ENCODE results near the gene CTU2.
A peak's percentile ranks its signal among the peaks of the same experiment; 100 is the strongest.

Gene CTU2

DNA sequence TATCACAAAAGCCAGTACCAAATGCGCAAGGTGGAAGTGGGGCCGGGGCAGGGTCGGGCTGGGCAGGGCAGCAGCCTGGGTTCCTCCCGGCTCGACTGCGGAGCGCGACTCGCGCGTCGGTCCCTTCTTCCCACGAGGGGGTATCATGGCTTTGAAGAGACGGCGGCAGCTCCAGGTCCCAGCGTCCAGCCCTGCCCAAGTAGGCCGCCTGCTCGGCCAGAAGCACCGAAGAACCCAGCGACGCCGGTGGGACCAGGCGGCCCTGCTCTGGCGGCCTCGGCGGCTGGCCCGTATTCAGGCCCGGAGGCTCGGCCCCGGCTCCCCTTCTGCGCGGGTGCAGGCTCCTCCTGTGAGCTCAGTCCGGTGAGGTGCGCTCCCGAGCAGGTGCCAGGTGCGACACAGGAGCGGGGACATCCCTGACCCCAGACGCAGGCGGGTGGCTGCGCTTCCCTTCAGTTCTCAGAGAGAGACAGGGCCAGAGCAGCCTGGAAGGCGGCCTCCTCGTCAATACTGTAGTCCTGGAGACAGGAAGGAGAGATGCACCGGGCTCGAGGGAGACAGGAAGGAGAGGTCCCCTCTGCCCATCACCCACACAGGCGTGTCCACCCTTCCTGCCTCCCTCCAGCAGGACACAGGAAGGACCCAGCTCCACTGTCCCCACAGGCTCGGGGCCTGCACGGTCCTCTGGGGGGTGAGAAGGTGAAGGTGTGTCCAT is 9.0 kb upstream of the CTU2 start:
- DNase-seq (ENCODE audit: low read depth): no peak

DNA sequence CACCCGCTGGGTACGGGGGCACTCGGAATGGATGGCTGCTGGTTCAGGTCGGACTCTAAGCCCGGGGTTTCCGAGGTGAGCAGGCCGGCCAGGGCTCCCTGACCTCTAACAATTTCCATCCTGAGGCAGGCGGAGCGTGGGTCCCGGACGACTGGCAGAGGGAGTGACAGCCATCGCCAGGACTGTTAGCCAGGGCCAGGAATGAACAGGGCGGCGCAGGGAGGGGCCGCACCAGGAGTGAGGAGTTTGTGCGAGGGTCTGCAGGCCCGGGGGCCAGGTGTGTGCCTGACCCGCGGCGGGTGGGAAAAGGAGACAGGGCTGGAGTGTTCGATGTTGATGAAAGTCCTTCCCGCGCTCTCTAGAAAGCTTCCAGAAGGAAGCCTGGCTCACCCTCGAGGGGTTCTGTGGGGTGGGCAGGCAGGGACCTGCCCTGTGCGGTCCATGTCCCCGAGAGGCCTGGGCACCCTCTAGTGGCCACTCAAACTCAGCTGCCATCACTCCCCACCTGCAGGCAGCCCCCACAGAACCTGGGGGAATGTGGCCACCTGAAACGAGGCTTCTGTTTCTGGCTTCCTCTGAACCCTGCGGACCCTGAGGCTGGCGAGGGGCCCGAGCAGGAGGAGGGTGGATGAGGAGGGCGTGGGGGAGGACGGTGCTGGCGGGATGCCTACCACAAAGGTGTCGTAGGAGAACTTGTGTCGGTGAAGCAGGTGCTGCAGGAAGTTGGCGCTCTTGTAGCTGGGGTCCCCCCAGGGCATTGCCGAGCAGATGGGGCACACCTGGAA is 8.3 kb upstream of the CTU2 start:
- DNase-seq (ENCODE audit: low read depth): no peak

DNA sequence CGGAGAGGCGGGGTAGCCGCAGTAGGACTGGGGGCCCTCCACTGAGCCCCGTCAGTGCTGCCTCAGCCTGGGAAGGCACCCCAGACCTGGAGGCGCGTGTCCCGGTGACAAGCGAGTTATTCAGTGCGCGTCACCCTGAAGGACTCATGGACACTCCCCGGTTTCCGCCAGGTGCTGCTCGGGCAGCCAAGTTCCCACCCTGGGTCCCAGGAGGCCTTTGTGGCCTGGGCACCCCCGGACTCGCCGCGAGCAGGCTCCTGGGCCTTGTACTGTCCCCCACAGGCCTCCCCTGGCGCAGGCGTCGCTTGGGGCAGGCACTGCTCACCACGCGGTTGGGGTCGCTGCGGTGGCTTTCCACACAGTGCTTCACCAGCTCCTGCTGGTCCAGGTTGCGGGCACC is 7.7 kb upstream of the CTU2 start:
- DNase-seq (ENCODE audit: low read depth): no peak

DNA sequence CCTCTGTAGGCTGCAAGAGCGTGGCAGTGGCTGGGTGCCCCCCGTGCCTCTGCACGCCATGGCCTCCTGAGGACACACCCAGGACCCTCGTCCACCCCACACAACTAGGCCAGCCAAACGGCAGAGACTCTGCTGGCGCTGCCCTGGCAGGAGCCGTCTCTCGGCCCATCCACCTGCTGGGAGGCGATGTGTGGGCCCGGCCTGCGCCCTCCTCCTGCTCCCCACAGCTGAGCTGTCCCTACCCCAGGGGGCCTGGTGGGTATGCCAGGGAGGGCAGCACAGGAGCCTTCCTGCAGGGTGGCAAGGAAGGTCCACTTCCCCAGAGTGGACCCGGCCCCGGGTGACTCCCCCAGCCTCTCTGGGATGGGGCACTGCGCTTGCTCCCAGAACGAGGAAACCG is 7.1 kb upstream of the CTU2 start:
- DNase-seq (ENCODE audit: low read depth): no peak

DNA sequence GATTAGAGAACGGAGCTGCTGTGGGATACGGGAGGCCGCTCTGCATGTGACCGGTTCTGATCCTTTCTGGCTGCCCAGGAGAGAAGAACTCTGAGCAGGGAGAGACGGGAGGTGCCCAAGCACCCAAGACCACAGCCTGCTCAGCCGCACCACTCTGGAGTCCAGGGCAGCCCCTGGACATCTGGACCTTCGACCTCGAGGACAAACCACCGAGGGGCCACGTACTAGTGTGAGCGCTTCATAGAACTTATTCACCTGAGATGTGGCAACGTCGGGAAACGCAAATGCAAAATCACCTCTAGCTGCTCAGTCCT is 6.0 kb upstream of the CTU2 start:
- DNase-seq (ENCODE audit: low read depth): no peak

DNA sequence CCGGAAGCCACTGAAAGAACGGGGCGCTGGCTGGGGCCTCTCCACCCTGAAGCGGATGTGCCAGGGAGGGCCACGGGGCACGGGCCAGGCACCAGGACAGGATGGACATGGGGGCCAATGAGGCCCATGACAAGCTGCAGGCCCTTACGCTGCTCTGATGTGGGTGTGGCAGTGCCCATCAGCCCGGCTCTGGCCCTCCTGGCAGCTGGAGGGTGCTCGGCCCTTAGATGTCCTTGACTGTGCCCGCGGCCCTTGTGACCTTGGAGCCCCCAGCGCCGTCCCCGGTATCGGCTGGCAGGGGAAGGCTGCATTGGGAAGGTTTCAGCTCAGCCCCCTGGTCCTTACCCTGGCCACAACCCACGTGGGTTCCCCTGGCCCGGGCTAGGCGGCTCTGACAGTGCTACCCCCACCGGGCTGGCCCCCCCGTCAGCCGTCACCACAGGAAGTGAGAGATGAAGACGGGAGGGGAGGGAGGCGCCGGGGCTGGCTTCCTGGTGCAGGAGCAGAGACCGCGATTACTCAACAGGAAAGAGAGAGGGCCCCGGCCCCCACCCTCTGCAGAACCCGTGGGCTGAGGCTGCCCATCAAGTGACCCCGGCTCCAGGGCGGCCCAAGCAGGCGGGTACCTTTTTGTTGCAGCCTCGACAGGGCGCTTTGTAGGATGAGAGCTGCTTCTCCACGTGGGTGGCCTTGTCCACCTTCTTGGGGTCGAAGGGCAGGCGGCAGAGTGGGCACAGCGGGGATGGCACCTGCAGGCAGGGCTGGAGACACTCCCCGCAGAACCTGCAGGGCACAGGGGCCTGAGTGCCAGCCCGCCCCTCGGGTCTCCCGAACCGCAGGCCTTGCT is 5.4 kb upstream of the CTU2 start:
- peak; percentile 74 for DNase-seq (ENCODE audit: low read depth)

DNA sequence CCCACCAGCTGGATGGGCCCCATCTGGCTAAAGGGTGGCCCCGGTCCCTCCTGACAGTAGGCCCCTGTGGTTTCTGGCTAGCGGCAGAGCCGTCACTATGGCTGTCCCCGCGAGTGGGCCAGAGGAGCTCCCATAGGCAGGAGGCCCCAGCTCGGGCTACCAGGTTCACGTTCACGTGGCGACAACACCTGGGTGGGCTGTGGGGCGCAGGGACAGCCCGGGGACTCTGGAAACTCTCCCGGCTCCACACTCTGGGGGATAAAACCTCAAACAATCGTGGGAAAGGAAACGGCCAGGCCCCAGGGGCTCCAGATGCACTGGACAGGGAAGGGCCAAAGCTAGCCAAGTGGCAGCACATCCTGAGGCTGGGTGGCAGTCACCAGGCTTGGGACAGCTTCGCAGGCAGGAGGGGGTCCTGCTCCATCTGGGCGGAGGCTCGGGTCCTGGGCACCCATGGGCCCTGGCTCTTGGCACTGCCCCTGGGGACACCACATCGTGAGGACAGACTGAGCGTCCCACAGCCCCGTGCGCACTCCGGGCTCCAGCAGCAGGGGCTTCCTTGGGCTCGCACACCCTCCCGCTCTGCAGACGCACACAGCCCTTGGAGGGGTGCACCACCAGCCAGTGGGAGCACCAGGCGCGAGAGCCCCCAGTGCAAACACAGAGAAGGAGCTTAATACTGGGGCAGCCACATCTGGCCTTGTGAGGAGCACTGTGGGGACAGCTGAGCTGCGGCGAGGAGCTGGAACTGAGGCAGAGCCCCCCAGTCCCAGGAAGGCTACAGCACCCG is 4.5 kb upstream of the CTU2 start:
- no peak for DNase-seq (ENCODE audit: low read depth)

DNA sequence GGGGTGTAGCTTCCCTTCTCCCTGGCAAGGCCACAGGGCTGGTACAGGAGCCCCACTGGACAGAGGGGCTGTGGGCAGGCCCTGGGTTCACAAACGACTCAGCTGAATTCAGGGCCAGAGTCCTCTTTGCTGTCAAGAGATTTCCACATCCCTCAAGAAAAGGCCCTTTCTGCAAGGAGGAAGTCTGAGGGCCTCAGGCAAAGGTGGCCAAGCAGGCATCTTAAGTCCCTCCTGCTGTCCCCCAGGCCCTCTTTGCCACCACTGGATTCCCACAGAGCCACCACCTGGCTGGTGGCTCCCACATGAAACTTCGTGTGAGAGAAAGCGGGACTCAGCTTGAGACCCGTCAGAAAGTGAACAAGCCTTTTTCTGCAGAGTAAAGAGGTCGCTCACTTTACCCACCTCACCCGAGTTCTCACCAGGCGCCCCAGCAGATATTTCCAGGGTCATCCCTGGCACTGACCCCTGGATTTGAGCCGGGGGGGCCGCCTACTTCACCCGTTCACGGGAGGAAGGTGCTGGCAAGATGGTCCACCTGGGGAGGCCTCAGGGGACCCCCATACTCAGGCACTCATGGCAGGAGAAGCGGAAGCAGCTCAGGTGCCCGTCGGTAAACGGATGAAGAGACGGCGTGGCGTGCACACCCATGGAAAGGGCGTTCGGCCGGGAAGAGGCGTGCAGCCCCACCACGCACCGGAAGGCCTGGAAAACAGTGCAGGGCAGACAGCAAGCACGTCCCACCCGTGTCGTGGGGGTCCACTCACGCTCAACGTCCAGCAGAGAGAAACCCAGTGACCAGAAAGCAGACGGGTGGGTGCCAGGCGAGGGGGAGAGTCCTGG is 3.7 kb upstream of the CTU2 start:
- no peak for DNase-seq (ENCODE audit: low read depth)

DNA sequence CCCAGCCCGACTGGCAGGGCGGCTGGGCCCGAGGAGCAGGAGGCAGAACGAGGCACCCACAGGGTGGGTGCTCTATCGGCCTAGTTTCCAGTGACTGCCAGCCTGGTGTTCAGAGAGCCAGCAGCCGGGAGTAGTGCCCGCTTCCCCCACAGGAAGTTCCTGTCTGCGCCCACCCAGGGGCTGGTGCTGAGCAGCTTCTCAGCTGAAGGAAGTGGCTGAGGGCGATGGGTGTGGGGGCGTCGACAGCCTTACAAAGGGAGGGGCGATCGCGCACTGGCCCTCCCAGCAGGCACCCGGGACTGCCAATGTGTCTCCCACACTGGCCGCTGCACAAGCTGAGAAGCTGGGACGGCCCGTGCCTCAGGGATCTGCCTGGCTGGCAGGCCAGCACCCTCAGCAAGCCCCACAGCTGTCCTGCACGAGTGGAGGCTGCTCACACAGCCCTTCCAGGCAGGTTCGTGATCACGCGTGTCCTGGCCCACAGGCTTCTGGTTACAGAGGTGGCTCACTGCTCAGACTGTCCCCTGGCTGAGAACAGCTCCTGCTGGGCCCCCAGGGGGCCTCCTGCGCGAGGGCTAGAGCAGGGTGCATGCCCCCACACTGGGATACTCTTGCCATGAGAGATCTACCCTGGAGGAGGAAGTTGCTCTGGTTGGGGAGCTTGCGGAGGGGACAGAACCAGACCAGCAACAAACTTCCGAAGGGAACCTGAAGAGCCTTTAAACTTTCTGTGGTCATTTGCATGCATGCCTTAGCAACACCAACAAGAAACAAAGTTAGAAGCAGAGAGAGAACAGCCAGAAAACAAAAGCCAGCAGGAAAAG is 2.6 kb upstream of the CTU2 start:
- DNase-seq (ENCODE audit: low read depth): no peak

DNA sequence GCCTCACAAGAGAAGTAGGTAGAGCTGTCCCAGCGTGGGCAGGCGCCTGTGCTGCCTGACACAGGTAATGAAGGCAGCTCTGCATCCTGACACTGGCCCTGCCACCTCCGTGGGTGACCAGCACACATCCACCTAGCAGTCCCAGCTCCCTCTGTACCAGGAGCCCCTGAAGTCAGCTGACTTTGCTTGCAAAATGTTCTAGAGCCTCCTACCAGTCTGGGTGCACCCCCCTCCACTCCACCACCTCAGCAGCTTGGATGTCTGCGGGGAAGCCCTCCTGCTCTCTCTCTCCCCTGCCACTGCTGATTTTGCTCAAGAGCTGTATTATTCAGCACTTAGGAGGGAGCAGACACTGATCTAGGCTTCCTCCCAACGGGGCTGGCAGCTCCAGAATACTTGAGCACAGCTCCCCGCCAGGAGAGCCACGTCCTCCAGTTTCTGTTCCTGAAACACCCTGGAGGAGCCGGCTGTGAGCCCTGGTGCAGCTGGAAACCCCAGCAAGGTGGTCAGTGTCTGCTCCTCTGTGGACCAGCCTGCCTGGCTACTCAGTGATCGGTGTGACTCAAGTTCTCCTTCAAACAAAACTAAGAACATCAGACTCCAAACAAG is 1.1 kb upstream of the CTU2 start:
- DNase-seq (ENCODE audit: low read depth): no peak

DNA sequence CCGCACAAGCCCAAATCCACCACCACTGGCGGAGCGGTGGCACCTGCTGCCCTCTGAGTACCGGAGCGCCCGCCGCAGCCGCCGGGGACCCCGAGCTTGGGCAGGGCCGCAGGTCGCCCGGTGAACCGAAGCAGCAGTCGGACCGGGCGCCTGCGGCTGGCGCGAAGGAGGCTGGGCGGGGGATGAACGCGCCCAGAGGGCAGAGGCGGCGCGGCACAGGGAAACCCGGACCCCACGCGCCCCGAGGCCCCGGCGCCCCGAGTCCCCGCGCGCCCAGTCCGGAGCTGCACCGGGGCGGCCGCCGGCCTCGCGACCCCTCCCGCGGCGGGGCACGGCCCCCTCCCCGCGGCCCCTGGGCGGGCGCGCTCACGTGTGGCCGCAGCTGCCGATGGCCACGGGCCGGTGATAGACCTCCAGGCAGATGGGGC is 488 bp upstream of the CTU2 start:
- no peak for DNase-seq (ENCODE audit: low read depth)

DNA sequence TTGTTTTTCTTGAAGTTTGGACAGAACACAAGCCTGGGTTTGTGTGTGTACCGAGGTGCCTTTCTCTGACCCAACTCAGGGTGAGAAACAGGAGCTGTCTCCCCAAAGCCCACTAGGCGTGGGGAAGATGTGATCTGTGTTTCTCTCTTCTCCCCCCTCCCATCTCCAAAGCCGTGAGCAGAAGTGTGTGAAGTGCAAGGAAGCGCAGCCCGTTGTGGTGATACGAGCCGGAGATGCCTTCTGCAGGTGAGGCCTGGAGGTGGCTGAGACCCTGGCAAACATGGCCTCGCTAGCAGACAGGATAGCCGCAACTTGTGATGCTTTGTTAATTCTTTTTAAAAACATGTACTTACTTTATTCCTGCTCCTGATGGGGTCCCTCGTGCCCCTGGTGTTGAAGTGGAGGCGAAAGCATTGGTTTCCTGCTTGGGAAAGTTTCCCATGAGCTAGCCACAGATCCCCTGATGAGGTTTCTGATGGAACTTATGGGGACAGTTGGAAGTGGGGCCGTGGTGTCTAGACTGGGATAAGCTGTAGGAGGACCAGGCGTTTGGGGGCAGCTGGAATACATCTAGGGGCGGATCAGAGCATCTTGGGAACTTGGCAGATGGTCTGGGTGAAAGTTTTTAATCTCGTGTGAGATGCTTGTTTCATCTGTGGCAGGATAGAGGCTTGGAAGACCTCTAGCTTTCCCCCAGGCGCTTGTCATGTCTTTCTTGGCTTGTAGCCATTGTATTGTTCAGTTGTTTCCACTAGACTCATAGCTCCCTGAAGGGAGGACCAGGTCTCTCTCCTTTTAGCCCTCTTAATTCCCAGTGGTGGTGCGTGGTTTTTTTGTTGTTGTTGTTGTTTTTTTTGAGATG is 893 bp downstream of the CTU2 start:
- DNase-seq (ENCODE audit: low read depth): no peak

DNA sequence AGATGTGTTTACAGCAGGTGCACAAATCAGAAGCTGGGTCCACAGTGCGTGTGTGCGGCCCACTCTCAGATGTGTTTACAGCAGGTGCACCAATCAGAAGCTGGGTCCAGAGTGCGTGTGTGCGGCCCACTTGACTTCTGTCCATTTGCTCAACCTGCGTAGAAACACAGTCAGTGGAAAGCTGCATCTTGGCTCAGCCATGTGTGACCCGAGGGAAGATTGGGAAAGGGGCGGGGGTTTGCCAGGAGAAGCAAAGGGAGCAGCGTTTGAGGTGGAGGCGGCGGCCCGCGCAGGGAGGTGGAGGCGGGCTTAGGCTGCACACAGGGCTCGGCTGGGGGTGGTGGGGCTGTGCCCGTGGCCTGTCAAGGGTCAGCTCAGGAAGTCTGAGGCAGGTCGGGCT is 4.3 kb downstream of the CTU2 start:
- no peak for DNase-seq (ENCODE audit: low read depth)

DNA sequence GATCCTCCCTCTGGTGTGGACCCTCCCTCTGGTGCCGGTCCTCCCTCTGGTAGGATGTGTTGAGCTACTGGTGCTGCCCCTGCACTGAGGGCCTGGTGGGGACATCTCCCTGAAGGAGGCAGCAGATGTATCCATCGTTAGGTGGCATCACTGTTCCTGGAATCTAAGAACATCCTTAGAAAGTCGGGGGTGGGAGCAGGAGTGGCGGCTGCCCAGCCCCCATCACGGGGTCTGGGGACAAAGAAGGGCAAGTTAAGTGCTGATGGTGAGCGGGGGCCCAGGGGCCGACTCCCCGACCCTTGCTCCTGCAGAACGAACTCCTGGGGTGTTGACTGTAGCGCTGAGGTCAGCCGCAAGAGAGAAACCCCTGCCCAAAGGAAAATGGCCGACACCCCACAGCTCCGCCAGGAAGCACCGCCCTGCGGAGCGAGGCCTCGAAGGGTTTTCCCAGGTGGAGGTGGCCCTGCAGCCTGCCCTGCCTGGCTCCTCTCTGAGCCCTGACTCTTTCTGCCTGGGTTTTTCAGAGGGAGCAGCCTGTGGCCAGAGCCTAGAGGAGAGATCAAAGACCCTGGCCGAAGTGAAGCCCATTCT is 5.5 kb downstream of the CTU2 start:
- no peak for DNase-seq (ENCODE audit: low read depth)

DNA sequence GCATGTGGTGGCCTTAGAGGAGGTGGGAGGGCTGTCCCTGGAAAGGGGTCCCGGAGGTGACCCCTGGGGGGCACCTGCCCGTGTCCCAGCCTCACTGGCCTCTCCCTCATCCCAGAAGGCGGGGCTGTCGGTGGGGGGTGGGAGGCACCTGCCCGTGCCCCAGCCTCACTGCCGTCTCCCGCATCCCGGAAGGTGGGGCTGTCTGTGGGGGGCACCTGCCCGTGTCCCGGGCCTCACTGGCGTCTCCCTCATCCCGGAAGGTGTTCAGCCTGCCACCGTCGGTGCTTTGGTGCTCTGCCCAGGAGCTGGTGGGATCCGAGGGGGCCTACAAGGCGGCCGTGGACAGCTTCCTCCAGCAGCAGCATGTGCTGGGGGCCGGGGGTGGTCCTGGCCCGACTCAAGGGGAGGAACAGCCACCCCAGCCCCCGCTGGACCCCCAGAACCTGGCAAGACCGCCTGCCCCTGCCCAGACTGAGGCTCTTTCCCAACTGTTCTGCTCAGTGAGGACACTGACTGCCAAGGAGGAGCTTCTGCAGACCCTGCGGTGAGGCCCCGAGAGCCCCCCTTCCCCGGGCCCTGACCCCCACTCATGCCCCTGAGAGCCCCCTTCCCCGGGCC is 6.2 kb downstream of the CTU2 start:
- DNase-seq (ENCODE audit: low read depth): no peak

DNA sequence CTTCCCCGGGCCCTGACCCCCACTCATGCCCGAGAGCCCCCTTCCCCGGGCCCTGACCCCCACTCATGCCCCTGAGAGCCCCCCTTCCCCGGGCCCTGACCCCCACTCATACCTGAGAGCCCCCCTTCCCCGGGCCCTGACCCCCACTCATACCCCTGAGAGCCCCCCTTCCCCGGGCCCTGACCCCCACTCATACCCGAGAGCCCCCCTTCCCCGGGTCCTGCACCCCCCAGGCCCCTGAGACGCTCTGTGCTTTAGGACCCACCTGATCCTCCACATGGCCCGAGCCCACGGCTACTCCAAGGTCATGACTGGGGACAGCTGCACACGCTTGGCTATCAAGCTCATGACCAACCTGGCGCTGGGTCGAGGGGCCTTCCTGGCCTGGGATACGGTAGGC is 6.8 kb downstream of the CTU2 start:
- DNase-seq (ENCODE audit: low read depth): no peak

DNA sequence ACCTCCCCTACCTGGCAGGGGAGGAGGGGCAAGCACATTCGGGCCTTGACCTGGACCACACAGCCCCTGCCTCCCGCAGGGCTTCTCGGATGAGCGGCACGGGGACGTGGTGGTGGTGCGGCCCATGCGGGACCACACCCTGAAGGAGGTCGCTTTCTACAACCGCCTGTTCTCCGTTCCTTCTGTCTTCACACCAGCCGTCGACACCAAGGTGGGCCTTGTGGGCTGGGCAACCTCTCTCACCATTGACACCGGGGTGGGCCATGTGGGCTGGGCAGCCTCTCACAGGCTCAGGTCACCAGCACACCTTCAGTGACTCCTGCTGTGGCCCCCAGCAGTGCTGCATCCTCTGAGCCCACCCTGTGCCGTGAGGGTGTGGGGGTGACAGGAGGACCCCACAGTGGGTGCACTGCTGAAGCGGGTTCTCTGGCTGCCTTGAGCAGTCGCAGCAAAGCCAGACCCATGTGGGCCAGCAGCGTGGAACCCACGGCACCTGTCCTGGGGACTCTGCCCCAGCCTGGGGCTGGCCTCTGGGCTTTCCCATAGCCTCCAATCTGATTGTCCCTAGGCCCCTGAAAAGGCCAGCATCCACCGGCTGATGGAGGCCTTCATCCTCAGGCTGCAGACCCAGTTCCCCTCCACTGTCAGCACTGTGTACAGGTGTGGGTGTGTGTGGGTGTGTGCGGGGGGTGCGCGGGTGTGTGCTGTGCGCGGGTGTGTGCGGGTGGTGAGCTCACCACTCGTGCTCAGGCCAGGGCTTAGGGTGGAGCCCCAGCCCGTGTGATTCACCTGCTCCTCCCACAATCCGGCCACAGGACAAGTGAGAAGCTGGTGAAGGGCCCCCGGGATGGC is 7.5 kb downstream of the CTU2 start:
- DNase-seq (ENCODE audit: low read depth): no peak
